ENCODE measurements around the gene GPR137B.

Gene GPR137B

GRCh38 chr1:236209185-236209584 lies 66.8 kb downstream of the GPR137B start:
- H3K27me3 Mint-ChIP-seq = no peaks in the 10 kb centered on the region
- H3K9me3 Mint-ChIP-seq = peaks cover 9% of the 10 kb centered on the region
- H3K4me1 Mint-ChIP-seq (ENCODE audit: low read depth) = no peaks in the 10 kb centered on the region
- no peak overlapping the region for H3K27ac Mint-ChIP-seq
- H3K4me3 Mint-ChIP-seq = no peak overlapping the region
- H3K36me3 Mint-ChIP-seq (ENCODE audit: low read depth) = peaks cover 48% of the 10 kb centered on the region

DNA sequence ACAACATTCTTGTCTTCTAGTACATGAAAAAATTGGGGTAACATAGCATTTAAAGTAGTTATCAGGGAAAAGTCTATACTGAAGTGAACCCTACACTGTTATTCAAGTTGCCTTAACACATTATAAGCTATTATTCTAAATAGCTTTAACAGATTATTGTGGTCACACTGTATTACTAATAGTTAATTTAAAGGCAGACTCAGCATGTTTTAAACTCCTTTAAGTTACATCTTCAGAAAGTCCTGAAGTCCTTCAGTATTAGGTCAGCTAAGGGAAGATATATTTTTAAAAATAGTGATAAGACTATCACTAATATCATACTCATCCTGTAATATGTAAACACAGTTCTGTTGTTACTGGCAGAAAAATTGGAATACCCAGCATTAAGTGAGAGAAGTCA lies 67.4 kb downstream of the GPR137B start:
- no peaks in the 10 kb centered on the region for H3K27me3 Mint-ChIP-seq
- H3K27ac Mint-ChIP-seq = no peak overlapping the region
- peaks cover 47% of the 10 kb centered on the region for H3K36me3 Mint-ChIP-seq (ENCODE audit: low read depth)
- H3K9me3 Mint-ChIP-seq = peaks cover 4% of the 10 kb centered on the region
- no peak overlapping the region for H3K4me3 Mint-ChIP-seq
- peaks cover 4% of the 10 kb centered on the region for H3K4me1 Mint-ChIP-seq (ENCODE audit: low read depth)

GRCh38 chr1:236211815-236212214 lies 69.5 kb downstream of the GPR137B start:
- Mint-ChIP-seq H3K27ac (no peak overlapping the region), H3K27me3 (no peaks in the 10 kb centered on the region), H3K4me1 (ENCODE audit: low read depth) (peaks cover 4% of the 10 kb centered on the region), H3K4me3 (no peak overlapping the region), H3K36me3 (ENCODE audit: low read depth) (peaks cover 45% of the 10 kb centered on the region), H3K9me3 (no peaks in the 10 kb centered on the region)

- Mint-ChIP-seq H3K4me3 (no peak overlapping the region), H3K9me3 (no peaks in the 10 kb centered on the region), H3K27ac (no peak overlapping the region), H3K4me1 (ENCODE audit: low read depth) (peaks cover 4% of the 10 kb centered on the region), H3K36me3 (ENCODE audit: low read depth) (peaks cover 45% of the 10 kb centered on the region), H3K27me3 (no peaks in the 10 kb centered on the region)
Measured at GRCh38 chr1:236213534-236213933, 71.2 kb downstream of the GPR137B start.

DNA sequence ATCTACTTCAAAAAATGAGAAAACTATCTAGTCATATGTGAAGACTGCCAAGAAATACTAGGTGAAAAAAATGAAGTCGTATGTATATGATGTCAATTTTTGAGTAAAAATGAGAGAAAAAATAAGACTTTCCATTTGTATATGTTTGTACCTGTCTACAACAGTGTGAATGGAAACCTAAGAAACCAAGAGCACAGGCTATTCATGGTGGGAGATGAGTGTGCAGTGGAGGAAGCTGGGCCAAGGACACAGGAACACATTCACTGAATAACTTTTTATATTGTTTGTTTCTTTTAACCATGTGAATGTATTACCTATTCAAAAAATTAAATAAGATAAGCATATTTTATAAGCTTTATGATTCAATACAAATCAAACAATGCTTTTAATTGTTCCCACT lies 72.4 kb downstream of the GPR137B start:
- Mint-ChIP-seq H3K4me3 (no peak overlapping the region), H3K9me3 (no peaks in the 10 kb centered on the region), H3K27me3 (no peaks in the 10 kb centered on the region), H3K27ac (peak overlapping the region; percentile 57), H3K36me3 (ENCODE audit: low read depth) (peaks cover 39% of the 10 kb centered on the region), H3K4me1 (ENCODE audit: low read depth) (peaks cover 4% of the 10 kb centered on the region)

DNA sequence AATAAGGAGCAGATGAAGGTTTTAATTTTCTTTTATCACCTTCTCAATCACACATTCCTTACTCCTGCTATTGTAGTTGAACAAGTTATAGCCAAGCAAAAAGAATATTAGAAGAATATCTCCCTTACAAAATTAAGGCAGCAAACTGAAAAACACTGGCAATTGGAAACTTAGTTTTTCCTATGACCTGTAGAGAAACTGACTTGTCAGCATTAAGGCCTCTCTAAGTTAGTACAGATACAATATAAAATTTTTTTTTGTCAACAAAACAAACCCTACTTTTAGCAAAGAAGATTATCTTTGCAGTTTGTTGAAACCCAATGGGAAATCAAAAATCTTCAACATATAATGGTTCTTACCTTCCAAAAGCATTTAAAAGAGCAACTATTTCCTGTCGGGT lies 78.1 kb downstream of the GPR137B start:
- Mint-ChIP-seq H3K4me1 (ENCODE audit: low read depth) (no peaks in the 10 kb centered on the region), H3K27me3 (no peaks in the 10 kb centered on the region), H3K9me3 (no peaks in the 10 kb centered on the region), H3K27ac (no peak overlapping the region), H3K36me3 (ENCODE audit: low read depth) (peaks cover 9% of the 10 kb centered on the region), H3K4me3 (no peak overlapping the region)

GRCh38 chr1:236222632-236223031 lies 80.3 kb downstream of the GPR137B start:
- no peaks in the 10 kb centered on the region for H3K27me3 Mint-ChIP-seq
- no peaks in the 10 kb centered on the region for H3K4me1 Mint-ChIP-seq (ENCODE audit: low read depth)
- peaks cover 15% of the 10 kb centered on the region for H3K36me3 Mint-ChIP-seq (ENCODE audit: low read depth)
- no peaks in the 10 kb centered on the region for H3K9me3 Mint-ChIP-seq
- H3K4me3 Mint-ChIP-seq = no peak overlapping the region
- no peak overlapping the region for H3K27ac Mint-ChIP-seq

DNA sequence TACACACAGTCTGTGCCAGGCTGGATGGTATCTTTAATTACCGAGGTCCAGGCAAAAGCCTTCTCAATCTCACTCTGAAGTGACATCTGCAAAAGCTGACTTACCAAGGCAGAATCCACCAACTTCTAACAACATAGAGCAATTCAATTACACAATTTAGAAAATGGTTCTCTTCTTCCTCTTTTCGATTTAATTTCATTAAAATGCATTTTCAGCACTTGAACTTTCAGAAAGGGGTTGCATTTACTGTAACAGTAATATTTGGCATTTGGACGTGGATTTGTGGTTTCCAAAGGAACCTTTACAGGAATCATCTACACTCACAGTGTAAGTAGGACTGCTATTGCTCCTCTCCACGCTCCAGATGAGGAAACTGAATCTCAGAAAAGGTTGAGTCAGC lies 86.1 kb downstream of the GPR137B start:
- Mint-ChIP-seq H3K36me3 (ENCODE audit: low read depth) (peaks cover 20% of the 10 kb centered on the region), H3K27me3 (no peaks in the 10 kb centered on the region), H3K4me3 (no peak overlapping the region), H3K4me1 (ENCODE audit: low read depth) (no peaks in the 10 kb centered on the region), H3K9me3 (no peaks in the 10 kb centered on the region), H3K27ac (no peak overlapping the region)

GRCh38 chr1:236235116-236235515 lies 92.8 kb downstream of the GPR137B start:
- H3K9me3 Mint-ChIP-seq = no peaks in the 10 kb centered on the region
- no peaks in the 10 kb centered on the region for H3K4me1 Mint-ChIP-seq (ENCODE audit: low read depth)
- H3K27ac Mint-ChIP-seq = no peak overlapping the region
- H3K27me3 Mint-ChIP-seq = no peaks in the 10 kb centered on the region
- peaks cover 13% of the 10 kb centered on the region for H3K36me3 Mint-ChIP-seq (ENCODE audit: low read depth)
- no peak overlapping the region for H3K4me3 Mint-ChIP-seq

- no peaks in the 10 kb centered on the region for H3K4me1 Mint-ChIP-seq (ENCODE audit: low read depth)
- peaks cover 29% of the 10 kb centered on the region for H3K36me3 Mint-ChIP-seq (ENCODE audit: low read depth)
- no peak overlapping the region for H3K4me3 Mint-ChIP-seq
- no peaks in the 10 kb centered on the region for H3K9me3 Mint-ChIP-seq
- no peak overlapping the region for H3K27ac Mint-ChIP-seq
- no peaks in the 10 kb centered on the region for H3K27me3 Mint-ChIP-seq
Measured at GRCh38 chr1:236239092-236239585, 96.8 kb downstream of the GPR137B start.

DNA sequence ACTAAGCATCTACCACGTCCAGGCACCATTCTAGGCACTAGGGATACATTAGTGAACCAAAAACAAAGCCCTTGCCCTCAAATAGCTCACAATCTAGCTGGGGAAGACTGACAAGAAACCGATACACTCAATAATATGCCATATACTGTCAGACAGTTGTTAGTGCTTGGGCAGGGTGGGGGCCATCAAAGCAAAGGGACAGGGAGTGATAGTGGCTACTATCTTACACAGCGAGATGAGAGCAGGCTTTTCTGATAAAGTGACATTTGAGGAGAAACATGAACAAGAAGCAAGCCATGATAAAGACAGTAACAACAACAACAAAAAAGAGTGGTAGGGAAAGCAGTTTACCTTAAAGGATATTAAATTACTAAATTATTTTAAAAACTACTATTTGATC lies 98.3 kb downstream of the GPR137B start:
- H3K9me3 Mint-ChIP-seq = no peaks in the 10 kb centered on the region
- H3K4me1 Mint-ChIP-seq (ENCODE audit: low read depth) = no peaks in the 10 kb centered on the region
- peaks cover 26% of the 10 kb centered on the region for H3K36me3 Mint-ChIP-seq (ENCODE audit: low read depth)
- no peaks in the 10 kb centered on the region for H3K27me3 Mint-ChIP-seq
- H3K4me3 Mint-ChIP-seq = no peak overlapping the region
- no peak overlapping the region for H3K27ac Mint-ChIP-seq

GRCh38 chr1:236242568-236242967 lies 100.2 kb downstream of the GPR137B start:
- Mint-ChIP-seq H3K27me3 (no peaks in the 10 kb centered on the region), H3K27ac (no peak overlapping the region), H3K36me3 (ENCODE audit: low read depth) (peaks cover 24% of the 10 kb centered on the region), H3K4me3 (no peak overlapping the region), H3K9me3 (no peaks in the 10 kb centered on the region), H3K4me1 (ENCODE audit: low read depth) (no peaks in the 10 kb centered on the region)

DNA sequence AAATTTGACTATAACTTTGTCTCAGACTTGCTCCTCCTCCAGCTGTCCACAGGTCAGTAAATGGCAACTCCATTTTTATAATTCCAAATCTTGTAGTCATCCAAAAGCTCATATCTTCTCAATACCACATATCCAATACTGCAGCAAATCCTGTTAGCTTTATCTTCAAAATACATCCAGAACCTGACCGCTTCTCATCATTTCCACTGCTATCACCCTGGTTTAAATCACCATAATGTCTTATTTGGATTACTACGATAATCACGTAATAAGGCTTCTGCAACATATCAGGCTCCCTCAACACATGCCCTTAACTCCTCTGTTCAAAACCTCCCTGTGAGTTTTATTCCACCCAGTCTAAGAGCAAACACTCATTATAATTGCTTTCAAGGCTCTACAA lies 104.9 kb downstream of the GPR137B start:
- H3K4me1 Mint-ChIP-seq (ENCODE audit: low read depth) = no peaks in the 10 kb centered on the region
- no peak overlapping the region for H3K4me3 Mint-ChIP-seq
- no peak overlapping the region for H3K27ac Mint-ChIP-seq
- no peaks in the 10 kb centered on the region for H3K9me3 Mint-ChIP-seq
- H3K27me3 Mint-ChIP-seq = no peaks in the 10 kb centered on the region
- peaks cover 23% of the 10 kb centered on the region for H3K36me3 Mint-ChIP-seq (ENCODE audit: low read depth)

DNA sequence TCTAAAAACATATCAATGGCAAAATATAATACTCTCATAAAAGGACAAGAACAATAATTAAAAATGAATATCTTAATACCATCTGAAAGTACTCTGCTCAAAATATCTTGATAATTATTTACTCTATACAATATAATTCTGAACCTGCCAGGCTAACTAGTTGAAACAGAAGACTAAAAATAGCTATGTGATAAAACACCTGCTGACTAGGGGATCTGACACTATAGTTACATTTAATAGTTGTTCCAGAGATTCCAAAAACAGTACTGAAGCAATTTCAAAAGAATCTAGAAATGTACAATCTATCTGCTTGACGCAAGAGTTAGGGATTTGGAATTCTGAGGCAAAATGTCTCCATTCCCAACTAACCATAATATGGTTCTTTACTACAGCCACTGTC lies 109.2 kb downstream of the GPR137B start:
- H3K27me3 Mint-ChIP-seq = no peaks in the 10 kb centered on the region
- H3K27ac Mint-ChIP-seq = no peak overlapping the region
- no peak overlapping the region for H3K4me3 Mint-ChIP-seq
- peaks cover 25% of the 10 kb centered on the region for H3K36me3 Mint-ChIP-seq (ENCODE audit: low read depth)
- H3K9me3 Mint-ChIP-seq = no peaks in the 10 kb centered on the region
- H3K4me1 Mint-ChIP-seq (ENCODE audit: low read depth) = no peaks in the 10 kb centered on the region

DNA sequence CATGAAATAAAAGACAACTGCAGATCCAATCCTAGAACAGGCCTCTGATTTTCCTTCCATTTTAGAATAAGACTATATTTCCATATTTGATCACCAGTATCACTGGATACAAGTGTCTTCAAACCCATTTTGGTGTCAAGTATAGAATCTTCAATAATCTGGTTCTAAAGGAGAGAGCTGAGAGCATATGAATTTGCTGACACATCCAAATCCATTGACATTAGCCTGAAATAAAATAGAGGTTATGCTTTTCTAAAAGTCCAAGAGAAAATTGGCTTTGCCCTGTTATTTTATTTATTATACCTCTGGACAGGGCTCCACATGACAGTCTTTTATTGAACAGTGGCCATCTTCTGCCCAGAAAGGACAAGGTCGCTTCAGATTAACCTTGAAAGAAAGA lies 110.8 kb downstream of the GPR137B start:
- H3K27me3 Mint-ChIP-seq = no peaks in the 10 kb centered on the region
- H3K9me3 Mint-ChIP-seq = peaks cover 8% of the 10 kb centered on the region
- peaks cover 32% of the 10 kb centered on the region for H3K36me3 Mint-ChIP-seq (ENCODE audit: low read depth)
- H3K4me3 Mint-ChIP-seq = no peak overlapping the region
- H3K27ac Mint-ChIP-seq = no peak overlapping the region
- H3K4me1 Mint-ChIP-seq (ENCODE audit: low read depth) = no peaks in the 10 kb centered on the region

- no peak overlapping the region for H3K4me3 Mint-ChIP-seq
- peaks cover 2% of the 10 kb centered on the region for H3K4me1 Mint-ChIP-seq (ENCODE audit: low read depth)
- H3K27me3 Mint-ChIP-seq = no peaks in the 10 kb centered on the region
- no peak overlapping the region for H3K27ac Mint-ChIP-seq
- peaks cover 38% of the 10 kb centered on the region for H3K36me3 Mint-ChIP-seq (ENCODE audit: low read depth)
- peaks cover 14% of the 10 kb centered on the region for H3K9me3 Mint-ChIP-seq
Measured at GRCh38 chr1:236253918-236254637, 111.7 kb downstream of the GPR137B start.

All from stimulated activated naive CD8-positive, alpha-beta T cell treated with anti-CD3 and anti-CD28 coated beads, Interleukin-15, Interleukin-2, amounts not matched to agents 100 ng/mL and 50 ng/mL, for 24 hours (primary cell).